Globus pallidus (tissue), 1 donor: ENCODE data around the gene AUH.
A peak's percentile ranks its signal among the peaks of the same experiment; 100 is the strongest.

Experiments
- DNase-seq: peaks from one replicate; pipeline ENCODE4 v3.0.0-alpha.2; 2015; ENCODE audit warnings: low spot score

AUH gene

GRCh38 chr9:91246846-91247245 lies 114.9 kb downstream of the AUH start:
- peak; percentile 26 for DNase-seq

GRCh38 chr9:91245431-91246313 lies 116.0 kb downstream of the AUH start:
- no peak for DNase-seq

- no peak for DNase-seq
Measured at GRCh38 chr9:91243029-91243428, 118.7 kb downstream of the AUH start.

- no peak for DNase-seq
Measured at GRCh38 chr9:91241909-91242308, 119.8 kb downstream of the AUH start.

- DNase-seq = no peak
Measured at GRCh38 chr9:91240596-91241165, 121.0 kb downstream of the AUH start.

- DNase-seq = no peak
Measured at GRCh38 chr9:91239367-91240111, 122.2 kb downstream of the AUH start.

GRCh38 chr9:91234523-91234922 lies 127.2 kb downstream of the AUH start:
- DNase-seq = no peak

GRCh38 chr9:91231619-91232018 lies 130.1 kb downstream of the AUH start:
- DNase-seq = no peak

- DNase-seq = no peak
Measured at GRCh38 chr9:91223000-91223399, 138.7 kb downstream of the AUH start.

GRCh38 chr9:91222457-91222856 lies 139.3 kb downstream of the AUH start:
- no peak for DNase-seq

- DNase-seq = no peak
Measured at GRCh38 chr9:91221332-91221731, 140.4 kb downstream of the AUH start.

- DNase-seq = no peak
Measured at GRCh38 chr9:91220491-91221135, 141.1 kb downstream of the AUH start.

- DNase-seq = no peak
Measured at GRCh38 chr9:91220021-91220420, 141.7 kb downstream of the AUH start.

- DNase-seq = no peak
Measured at GRCh38 chr9:91219557-91219956, 142.2 kb downstream of the AUH start.

GRCh38 chr9:91217388-91217787 lies 144.3 kb downstream of the AUH start:
- no peak for DNase-seq

- no peak for DNase-seq
Measured at GRCh38 chr9:91214867-91215266, 146.9 kb downstream of the AUH start.

GRCh38 chr9:91214086-91214485 lies 147.6 kb downstream of the AUH start:
- DNase-seq = no peak

- no peak for DNase-seq
Measured at GRCh38 chr9:91212596-91213243, 149.0 kb downstream of the AUH start.

- DNase-seq = no peak
Measured at GRCh38 chr9:91211919-91212318, 149.8 kb downstream of the AUH start.

- no peak for DNase-seq
Measured at GRCh38 chr9:91211414-91211813, 150.3 kb downstream of the AUH start.

- DNase-seq = no peak
Measured at GRCh38 chr9:91210318-91210717, 151.4 kb downstream of the AUH start.

- peak; percentile 41 for DNase-seq
Measured at GRCh38 chr9:91208837-91209236, 152.9 kb downstream of the AUH start.
